NCI-H526 (cell line): ENCODE measurements around the gene PLEKHA1.

ENCODE experiments used
- DNase-seq, 2 experiments: peaks; one replicate each; lab custom pipeline; 2025; lab: John Stamatoyannopoulos, UW

The PLEKHA1 gene

DNA sequence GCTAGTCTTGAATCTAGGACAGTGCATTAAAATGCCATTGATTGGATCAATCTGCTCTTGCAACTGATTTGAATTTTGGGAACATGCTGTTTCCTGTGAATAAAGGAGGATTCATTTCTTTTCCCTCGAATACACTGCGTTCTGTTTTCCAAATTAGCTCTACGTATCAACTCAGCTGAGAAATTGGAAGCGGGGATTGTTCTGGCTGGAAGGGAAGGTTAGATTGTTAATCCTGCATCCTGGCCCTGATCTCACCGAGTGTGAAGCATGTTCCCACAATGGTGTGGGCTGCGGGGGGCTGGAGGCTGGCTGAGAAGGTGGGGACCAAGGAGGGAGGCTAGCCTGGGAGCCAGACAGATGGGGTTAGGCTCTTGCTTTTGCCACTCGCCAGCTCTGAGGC is 104.5 kb downstream of the PLEKHA1 start:
- DNase-seq = no peak

GRCh38 chr10:122480146-122480833 is 105.8 kb downstream of the PLEKHA1 start:
- DNase-seq = no peak

GRCh38 chr10:122481296-122482056 is 107.0 kb downstream of the PLEKHA1 start:
- no peak for DNase-seq
